Lower lobe of right lung (tissue), 2 donors: ENCODE results near the gene NSMCE3. TPM values are rescaled to one million over a fixed set of nuclear protein-coding genes. Genes with fewer than 3 reads are reported as not detected.

Experiments used
- ATAC-seq, 2 donors: fragments of 200-7000 bp; cut with Tn5 transposase; one replicate each; pipeline ENCODE4 v1.9.1; 2020 to 2022; ENCODE audit warnings: mild to moderate bottlenecking in 2 of 2, moderate library complexity in 2 of 2
- DNase-seq: peaks from one replicate; pipeline ENCODE4 v3.0.0-alpha.2; 2020
- H3K27ac ChIP-seq: fragments of 200-600 bp; one replicate; pipeline ENCODE4 v1.8.0; 2022
- H3K27me3 ChIP-seq: fragments of 200-600 bp; one replicate; pipeline ENCODE4 v1.8.0; 2022; ENCODE audit warnings: low read depth
- H3K36me3 ChIP-seq: fragments of 200-600 bp; one replicate; pipeline ENCODE4 v1.8.0; 2022; ENCODE audit warnings: mild to moderate bottlenecking
- H3K4me1 ChIP-seq: fragments of 200-600 bp; one replicate; pipeline ENCODE4 v1.8.0; 2022
- H3K4me3 ChIP-seq: fragments of 200-600 bp; one replicate; pipeline ENCODE4 v1.8.0; 2022; ENCODE audit warnings: mild to moderate bottlenecking
- H3K9me3 ChIP-seq: fragments of 200-600 bp; one replicate; pipeline ENCODE4 v1.8.0; 2022
- CTCF ChIP-seq: fragments of 200-600 bp; IDR thresholded peaks from one replicate; pipeline ENCODE4 v1.8.0; 2022; ENCODE audit warnings: antibody characterized with exemption, mild to moderate bottlenecking
- intact Hi-C: fragments of 100-400 bp; cut with DNase I; formaldehyde crosslinking; loops from one replicate; pipeline ENCODE4 v1.11.0; 2022
- total RNA-seq: library from RNA; stranded (reverse); fragmentation: NEBNext Ultra II Directional; extraction: Animal tissue kit (Norgen Biotek cat#: 25700); gene quantifications from one replicate; pipeline ENCODE4 v1.2.1, GENCODE V29; 2021
- donor health status: DM: no; HTN: yes; CAD: no; lungs with severe emphysema.

Gene NSMCE3
- total RNA-seq, 1 donor from 2014 or later: 6.2 TPM

- no peaks in the 10 kb centered on the region for H3K9me3 ChIP-seq
- H3K4me1 ChIP-seq: no peaks in the 10 kb centered on the region
- H3K27ac ChIP-seq: no peak overlapping the region
- H3K4me3 ChIP-seq: no peak overlapping the region
- ATAC-seq (no peak), DNase-seq (no peak)
- intact Hi-C loops: no loop called here
- H3K27me3 ChIP-seq: no peaks in the 10 kb centered on the region
- H3K36me3 ChIP-seq: no peaks in the 10 kb centered on the region
- TF ChIP-seq CTCF: no peak
Observed at GRCh38 chr15:29280514-29280913, 10.9 kb upstream of the NSMCE3 start.

GRCh38 chr15:29278436-29279105 is 8.9 kb upstream of the NSMCE3 start:
- intact Hi-C loops: no loop called here

DNA sequence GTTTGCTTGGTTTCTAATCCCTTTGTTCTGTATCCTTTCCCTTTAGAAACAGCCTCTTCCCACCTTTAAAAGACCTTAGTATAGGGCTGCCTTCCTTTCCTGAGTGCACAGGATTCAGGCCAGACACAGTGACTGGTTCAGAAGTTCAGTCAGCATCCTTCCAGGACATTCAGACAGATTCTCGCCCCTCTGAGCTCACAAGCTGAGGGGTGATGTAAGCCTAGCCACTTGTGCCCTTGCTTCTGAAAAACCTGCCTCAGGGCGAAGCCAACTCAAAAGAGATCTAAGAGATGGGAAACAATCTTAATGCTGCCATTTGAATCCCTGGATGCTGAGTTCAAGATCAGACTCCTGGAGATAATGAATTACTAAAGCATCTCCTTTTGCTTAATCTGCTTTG is 6.7 kb upstream of the NSMCE3 start:
- Histone ChIP-seq H3K9me3 (no peaks in the 10 kb centered on the region), H3K4me1 (no peaks in the 10 kb centered on the region), H3K36me3 (no peaks in the 10 kb centered on the region), H3K27me3 (no peaks in the 10 kb centered on the region), H3K27ac (no peak overlapping the region), H3K4me3 (no peak overlapping the region)
- ATAC-seq: no peak
- TF ChIP-seq CTCF: no peak
- no peak for DNase-seq
- intact Hi-C loops: no loop called here

More at GRCh38 chr15:29278436-29279105, 8.9 kb upstream of the NSMCE3 start:
- H3K9me3 ChIP-seq: no peaks in the 10 kb centered on the region
- no peaks in the 10 kb centered on the region for H3K4me1 ChIP-seq
- H3K27me3 ChIP-seq: no peaks in the 10 kb centered on the region
- H3K4me3 ChIP-seq: no peak overlapping the region
- ATAC-seq: no peak
- no peak for DNase-seq
- TF ChIP-seq CTCF: no peak
- H3K27ac ChIP-seq: no peak overlapping the region
- H3K36me3 ChIP-seq: no peaks in the 10 kb centered on the region

DNA sequence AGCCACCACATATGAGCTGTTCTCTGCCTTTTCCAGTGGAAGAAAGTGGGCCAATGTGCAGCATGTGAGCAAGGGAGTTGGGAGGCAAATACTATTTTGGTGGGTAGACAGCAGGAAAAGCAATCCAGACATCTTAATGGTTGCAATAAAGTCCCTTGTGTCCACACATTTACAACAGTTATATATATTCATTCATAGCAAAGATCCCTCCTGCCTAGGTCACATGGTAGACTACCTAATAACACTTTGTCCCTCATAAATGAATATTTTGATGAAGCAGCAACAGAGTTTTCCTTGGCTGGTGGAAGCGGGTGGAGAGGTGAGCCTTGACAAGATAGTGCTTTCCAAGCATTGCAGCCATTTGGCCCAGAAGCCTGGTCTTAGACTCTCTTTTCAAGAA is 6.2 kb upstream of the NSMCE3 start:
- Histone ChIP-seq H3K27ac (no peak overlapping the region), H3K36me3 (no peaks in the 10 kb centered on the region), H3K27me3 (no peaks in the 10 kb centered on the region), H3K9me3 (no peaks in the 10 kb centered on the region), H3K4me3 (no peak overlapping the region), H3K4me1 (no peaks in the 10 kb centered on the region)
- intact Hi-C loops: no loop called here
- no peak for DNase-seq
- no peak for ATAC-seq
- no peak for TF ChIP-seq CTCF

DNA sequence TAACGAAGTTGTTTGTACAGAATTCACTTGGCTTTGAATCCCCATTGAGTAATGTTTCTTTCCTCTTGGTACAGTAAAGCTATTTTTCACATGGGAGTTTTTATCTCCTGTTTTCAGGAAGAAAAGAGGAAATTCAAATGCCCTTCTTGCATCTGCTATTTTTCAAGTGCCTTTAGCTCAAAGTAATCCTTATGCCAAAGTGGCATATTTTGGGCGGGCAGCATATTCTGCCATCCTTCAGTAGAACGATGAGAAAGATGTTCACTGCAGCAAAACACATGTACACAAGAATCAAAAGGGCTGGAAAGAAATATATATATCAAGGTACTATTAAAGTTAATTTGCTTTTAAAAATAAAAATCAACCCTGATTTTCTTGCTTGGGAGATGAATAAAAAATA is 5.3 kb upstream of the NSMCE3 start:
- ATAC-seq (no peak), DNase-seq (no peak)
- no peaks in the 10 kb centered on the region for H3K9me3 ChIP-seq
- H3K4me3 ChIP-seq: no peak overlapping the region
- H3K27ac ChIP-seq: no peak overlapping the region
- intact Hi-C loops: no loop called here
- peaks cover 6% of the 10 kb centered on the region for H3K4me1 ChIP-seq
- H3K27me3 ChIP-seq: no peaks in the 10 kb centered on the region
- no peaks in the 10 kb centered on the region for H3K36me3 ChIP-seq
- TF ChIP-seq CTCF: no peak
